GM18505 (cell line): Measurements from ENCODE around the gene DCLK2.

Experiments
- ATAC-seq: cut with Tn5 transposase; IDR thresholded peaks from one replicate; pipeline ENCODE4 v1.9.1; 2021; ENCODE audit not compliant: unreplicated experiment
- POLR2A ChIP-seq: IDR thresholded peaks from 4 replicates; pipeline ENCODE4 v1.6.1; 2011; ENCODE audit warnings: borderline replicate concordance; ENCODE audit not compliant: insufficient read depth, insufficient read length; ENCODE audit errors: extremely low read depth

DCLK2 gene

GRCh38 chr4:150051111-150051510, 27.1 kb upstream of the DCLK2 start:
- TF ChIP-seq POLR2A: no peak
- no peak for ATAC-seq

- ATAC-seq: no peak
- TF ChIP-seq POLR2A: no peak
Observed at GRCh38 chr4:150055467-150055866, 22.8 kb upstream of the DCLK2 start.

- no peak for ATAC-seq
- no peak for TF ChIP-seq POLR2A
Observed at GRCh38 chr4:150056569-150056968, 21.7 kb upstream of the DCLK2 start.

- no peak for TF ChIP-seq POLR2A
- no peak for ATAC-seq
Observed at GRCh38 chr4:150061086-150061776, 17.0 kb upstream of the DCLK2 start.

GRCh38 chr4:150063128-150063527, 15.1 kb upstream of the DCLK2 start:
- TF ChIP-seq POLR2A: no peak
- ATAC-seq: no peak

- ATAC-seq: no peak
- TF ChIP-seq POLR2A: no peak
Observed at GRCh38 chr4:150065740-150066139, 12.5 kb upstream of the DCLK2 start.

GRCh38 chr4:150067859-150068258, 10.4 kb upstream of the DCLK2 start:
- no peak for ATAC-seq
- TF ChIP-seq POLR2A: no peak

GRCh38 chr4:150068300-150068960, 9.8 kb upstream of the DCLK2 start:
- no peak for TF ChIP-seq POLR2A
- ATAC-seq: no peak

- TF ChIP-seq POLR2A: no peak
- ATAC-seq: no peak
Observed at GRCh38 chr4:150069353-150069752, 8.9 kb upstream of the DCLK2 start.

- no peak for ATAC-seq
- no peak for TF ChIP-seq POLR2A
Observed at GRCh38 chr4:150070464-150071170, 7.6 kb upstream of the DCLK2 start.

- TF ChIP-seq POLR2A: no peak
- no peak for ATAC-seq
Observed at GRCh38 chr4:150072471-150072870, 5.8 kb upstream of the DCLK2 start.

- no peak for ATAC-seq
- no peak for TF ChIP-seq POLR2A
Observed at GRCh38 chr4:150072906-150073714, 5.1 kb upstream of the DCLK2 start.

- ATAC-seq: no peak
- no peak for TF ChIP-seq POLR2A
Observed at GRCh38 chr4:150074064-150074463, 4.2 kb upstream of the DCLK2 start.
